ENCODE results near the gene SLIT3. TPM values are rescaled to one million over a fixed set of nuclear protein-coding genes. Genes with fewer than 3 reads are reported as not detected.

The SLIT3 gene
- total and polyA plus RNA-seq, 2 donors, result 64.7 to 109 TPM

GRCh38 chr5:169050636-169051035 lies 250.3 kb downstream of the SLIT3 start:
- Histone ChIP-seq H3K4me3 (ENCODE audit: low read depth, low read length) (no peak overlapping the region), H3K36me3 (ENCODE audit: insufficient read depth) (no peaks in the 10 kb centered on the region), H3K4me1 (ENCODE audit: insufficient read depth) (no peaks in the 10 kb centered on the region), H3K27ac (ENCODE audit: low read depth) (no peak overlapping the region)
- 56% methylated on average over 10 of the region's 10 CpGs for WGBS
- DNase-seq (ENCODE audit: extremely low spot score), result no peak

GRCh38 chr5:169050146-169050571 lies 250.8 kb downstream of the SLIT3 start:
- WGBS, result 33% methylated on average over 2 of the region's 2 CpGs
- DNase-seq (ENCODE audit: extremely low spot score), result no peak
- H3K27ac ChIP-seq (ENCODE audit: low read depth), result no peak overlapping the region
- H3K4me3 ChIP-seq (ENCODE audit: low read depth, low read length), result no peak overlapping the region
- H3K36me3 ChIP-seq (ENCODE audit: insufficient read depth), result no peaks in the 10 kb centered on the region
- no peaks in the 10 kb centered on the region for H3K4me1 ChIP-seq (ENCODE audit: insufficient read depth)

- WGBS, result 73% methylated on average over 2 of the region's 2 CpGs
- H3K27ac ChIP-seq (ENCODE audit: low read depth), result no peak overlapping the region
- DNase-seq (ENCODE audit: extremely low spot score), result no peak
These were observed 251.2 kb downstream of the SLIT3 start for GRCh38 chr5:169049712-169050111.

GRCh38 chr5:169048181-169049125 lies 252.5 kb downstream of the SLIT3 start:
- no peaks in the 10 kb centered on the region for H3K36me3 ChIP-seq (ENCODE audit: insufficient read depth)
- 92% methylated on average over 14 of the region's 14 CpGs for WGBS
- H3K27ac ChIP-seq (ENCODE audit: low read depth), result no peak overlapping the region
- no peaks in the 10 kb centered on the region for H3K4me1 ChIP-seq (ENCODE audit: insufficient read depth)
- DNase-seq (ENCODE audit: extremely low spot score), result no peak
- H3K4me3 ChIP-seq (ENCODE audit: low read depth, low read length), result no peak overlapping the region

More at GRCh38 chr5:169049712-169050111, 251.2 kb downstream of the SLIT3 start:
- no peaks in the 10 kb centered on the region for H3K4me1 ChIP-seq (ENCODE audit: insufficient read depth)
- no peak overlapping the region for H3K4me3 ChIP-seq (ENCODE audit: low read depth, low read length)
- no peaks in the 10 kb centered on the region for H3K36me3 ChIP-seq (ENCODE audit: insufficient read depth)

- no peak for DNase-seq (ENCODE audit: extremely low spot score)
- no peaks in the 10 kb centered on the region for H3K36me3 ChIP-seq (ENCODE audit: insufficient read depth)
- H3K4me1 ChIP-seq (ENCODE audit: insufficient read depth), result no peaks in the 10 kb centered on the region
- no peak overlapping the region for H3K27ac ChIP-seq (ENCODE audit: low read depth)
- no peak overlapping the region for H3K4me3 ChIP-seq (ENCODE audit: low read depth, low read length)
- 88% methylated on average over 6 of the region's 6 CpGs for WGBS
These were observed 256.0 kb downstream of the SLIT3 start for GRCh38 chr5:169044962-169045361.

- Histone ChIP-seq H3K4me3 (ENCODE audit: low read depth, low read length) (no peak overlapping the region), H3K36me3 (ENCODE audit: insufficient read depth) (no peaks in the 10 kb centered on the region), H3K27ac (ENCODE audit: low read depth) (no peak overlapping the region), H3K4me1 (ENCODE audit: insufficient read depth) (no peaks in the 10 kb centered on the region)
- no peak for DNase-seq (ENCODE audit: extremely low spot score)
- WGBS, result 97% methylated on average over 7 of the region's 7 CpGs
These were observed 259.8 kb downstream of the SLIT3 start for GRCh38 chr5:169041180-169041579.

GRCh38 chr5:169039592-169039991 lies 261.3 kb downstream of the SLIT3 start:
- H3K4me3 ChIP-seq (ENCODE audit: low read depth, low read length), result no peak overlapping the region
- 84% methylated on average over 6 of the region's 6 CpGs for WGBS
- H3K36me3 ChIP-seq (ENCODE audit: insufficient read depth), result no peaks in the 10 kb centered on the region
- no peaks in the 10 kb centered on the region for H3K4me1 ChIP-seq (ENCODE audit: insufficient read depth)
- no peak for DNase-seq (ENCODE audit: extremely low spot score)
- no peak overlapping the region for H3K27ac ChIP-seq (ENCODE audit: low read depth)

- no peaks in the 10 kb centered on the region for H3K36me3 ChIP-seq (ENCODE audit: insufficient read depth)
- WGBS, result 85% methylated on average over 16 of the region's 16 CpGs
- no peak overlapping the region for H3K27ac ChIP-seq (ENCODE audit: low read depth)
- H3K4me3 ChIP-seq (ENCODE audit: low read depth, low read length), result no peak overlapping the region
- no peaks in the 10 kb centered on the region for H3K4me1 ChIP-seq (ENCODE audit: insufficient read depth)
- no peak for DNase-seq (ENCODE audit: extremely low spot score)
These were observed 263.5 kb downstream of the SLIT3 start for GRCh38 chr5:169037466-169037865.

GRCh38 chr5:169036079-169036805 lies 264.7 kb downstream of the SLIT3 start:
- H3K27ac ChIP-seq (ENCODE audit: low read depth), result no peak overlapping the region
- 82% methylated on average over 12 of the region's 12 CpGs for WGBS
- no peaks in the 10 kb centered on the region for H3K4me1 ChIP-seq (ENCODE audit: insufficient read depth)
- H3K36me3 ChIP-seq (ENCODE audit: insufficient read depth), result no peaks in the 10 kb centered on the region
- DNase-seq (ENCODE audit: extremely low spot score), result no peak
- no peak overlapping the region for H3K4me3 ChIP-seq (ENCODE audit: low read depth, low read length)

- 17% methylated on average over 1 of the region's 1 CpG for WGBS
These were observed 271.2 kb downstream of the SLIT3 start for GRCh38 chr5:169029661-169030274.

GRCh38 chr5:169029037-169029436 lies 271.9 kb downstream of the SLIT3 start:
- H3K36me3 ChIP-seq (ENCODE audit: insufficient read depth), result no peaks in the 10 kb centered on the region
- no peak for DNase-seq (ENCODE audit: extremely low spot score)
- 78% methylated on average over 3 of the region's 3 CpGs for WGBS
- peaks cover 2% of the 10 kb centered on the region for H3K4me1 ChIP-seq (ENCODE audit: insufficient read depth)
- no peak overlapping the region for H3K27ac ChIP-seq (ENCODE audit: low read depth)
- H3K4me3 ChIP-seq (ENCODE audit: low read depth, low read length), result no peak overlapping the region

More at GRCh38 chr5:169029661-169030274, 271.2 kb downstream of the SLIT3 start:
- no peaks in the 10 kb centered on the region for H3K36me3 ChIP-seq (ENCODE audit: insufficient read depth)
- H3K27ac ChIP-seq (ENCODE audit: low read depth), result no peak overlapping the region
- peaks cover 2% of the 10 kb centered on the region for H3K4me1 ChIP-seq (ENCODE audit: insufficient read depth)
- H3K4me3 ChIP-seq (ENCODE audit: low read depth, low read length), result no peak overlapping the region
- DNase-seq (ENCODE audit: extremely low spot score), result no peak

GRCh38 chr5:169027501-169028061 lies 273.4 kb downstream of the SLIT3 start:
- Histone ChIP-seq H3K4me3 (ENCODE audit: low read depth, low read length) (no peak overlapping the region), H3K4me1 (ENCODE audit: insufficient read depth) (peaks cover 2% of the 10 kb centered on the region), H3K36me3 (ENCODE audit: insufficient read depth) (no peaks in the 10 kb centered on the region), H3K27ac (ENCODE audit: low read depth) (no peak overlapping the region)
- WGBS, result 40% methylated on average over 11 of the region's 11 CpGs
- DNase-seq (ENCODE audit: extremely low spot score), result no peak

GRCh38 chr5:169025491-169025890 lies 275.4 kb downstream of the SLIT3 start:
- H3K4me3 ChIP-seq (ENCODE audit: low read depth, low read length), result no peak overlapping the region
- H3K4me1 ChIP-seq (ENCODE audit: insufficient read depth), result peaks cover 2% of the 10 kb centered on the region
- no peaks in the 10 kb centered on the region for H3K36me3 ChIP-seq (ENCODE audit: insufficient read depth)
- DNase-seq (ENCODE audit: extremely low spot score), result no peak
- H3K27ac ChIP-seq (ENCODE audit: low read depth), result no peak overlapping the region
- 88% methylated on average over 1 of the region's 1 CpG for WGBS

All from urinary bladder (tissue), 4 donors.